Activated CD8-positive, alpha-beta T cell treated with anti-CD3 and anti-CD28 coated beads for 36 hours (primary cell): Measurements from ENCODE around the gene WDR70. TPM values are rescaled to one million over a fixed set of nuclear protein-coding genes. Genes with fewer than 3 reads are reported as not detected.
"Not testable (repeated sequence)": the region's sequence is repeated elsewhere in the genome, so short reads cannot be mapped to it uniquely, and the experiment has no call there.

Experiments used
- ATAC-seq: fragments of 200-7000 bp; cut with Tn5 transposase; one replicate; pipeline ENCODE4 v1.10.0; 2021; ENCODE audit warnings: mild to moderate bottlenecking, moderate library complexity
- CTCF ChIA-PET: fragments of 350-600 bp; sonication (Branson Sonifier 250); formaldehyde crosslinking; loops from one replicate; lab custom pipeline; 2021; ENCODE audit warnings: antibody characterized with exemption; lab: Charles Lee
- POLR2A ChIA-PET: fragments of 350-600 bp; sonication (Branson Sonifier 250); formaldehyde crosslinking; loops from one replicate; lab custom pipeline; 2021; ENCODE audit warnings: antibody characterized with exemption; lab: Charles Lee
- DNase-seq: peaks from one replicate; pipeline ENCODE4 v3.0.0-alpha.2; 2020
- H3K27ac Mint-ChIP-seq: one replicate; pipeline ENCODE4 v1.8.0; 2021; ENCODE audit warnings: mild to moderate bottlenecking, mixed read lengths
- H3K27me3 Mint-ChIP-seq: one replicate; pipeline ENCODE4 v1.8.0; 2021; ENCODE audit warnings: mixed read lengths
- H3K36me3 Mint-ChIP-seq: one replicate; pipeline ENCODE4 v1.8.0; 2021; ENCODE audit warnings: low read depth, mixed read lengths
- H3K4me1 Mint-ChIP-seq: one replicate; pipeline ENCODE4 v1.8.0; 2021; ENCODE audit warnings: low read depth, mixed read lengths
- H3K4me3 Mint-ChIP-seq: one replicate; pipeline ENCODE4 v1.8.0; 2021; ENCODE audit warnings: mild to moderate bottlenecking, moderate library complexity, mixed read lengths
- H3K9me3 Mint-ChIP-seq: one replicate; pipeline ENCODE4 v1.8.0; 2021; ENCODE audit warnings: mixed read lengths
- CTCF ChIP-seq: fragments of 200-600 bp; IDR thresholded peaks from one replicate; pipeline ENCODE4 v1.8.0; 2022; ENCODE audit warnings: antibody characterized with exemption, mild to moderate bottlenecking
- intact Hi-C: fragments of 100-400 bp; cut with micrococcal nuclease; formaldehyde crosslinking; loops from one replicate; pipeline ENCODE4 v1.10.0; 2022
- total RNA-seq, 2 experiments: library from RNA; stranded (reverse); gene quantifications; one replicate each; pipeline ENCODE4 v1.2.3, GENCODE V29; 2021

The WDR70 gene
- total RNA-seq, 2 experiments from 2014 or later: 30.8 to 32.7 TPM

- TF ChIP-seq CTCF: no peak
- POLR2A ChIA-PET: interaction anchor here (0.8 to 3.0 kb wide), 14 partner anchors 8 to 501 kb away, joined by 3 to 19 read pairs (median 4); partner anchors contain the start of genes CPLANE1 and WDR70
- peak; percentile 97 for ATAC-seq
- Mint-ChIP-seq H3K27me3 (no peaks in the 10 kb centered on the region), H3K4me1 (peaks cover 25% of the 10 kb centered on the region), H3K36me3 (peaks cover 29% of the 10 kb centered on the region), H3K27ac (peak within 1 kb of the TSS; percentile 99), H3K9me3 (no peaks in the 10 kb centered on the region), H3K4me3 (peak within 1 kb of the TSS; percentile 98)
- DNase-seq: peak; percentile 94
- CTCF ChIA-PET: interaction anchor here (0.9 to 2.3 kb wide), 5 partner anchors 8 to 42 kb away, joined by 3 to 17 read pairs (median 3); partner anchors contain the start of gene WDR70
- intact Hi-C loops: no loop called here
Observed at GRCh38 chr5:37370864-37371726, 8.0 kb upstream of the WDR70 start, which contains the start of gene NUP155. Gene NUP155, minus strand, starts transcription at chr5:37371106. Its CDS starts 129 bp downstream, at chr5:37370977.

DNA sequence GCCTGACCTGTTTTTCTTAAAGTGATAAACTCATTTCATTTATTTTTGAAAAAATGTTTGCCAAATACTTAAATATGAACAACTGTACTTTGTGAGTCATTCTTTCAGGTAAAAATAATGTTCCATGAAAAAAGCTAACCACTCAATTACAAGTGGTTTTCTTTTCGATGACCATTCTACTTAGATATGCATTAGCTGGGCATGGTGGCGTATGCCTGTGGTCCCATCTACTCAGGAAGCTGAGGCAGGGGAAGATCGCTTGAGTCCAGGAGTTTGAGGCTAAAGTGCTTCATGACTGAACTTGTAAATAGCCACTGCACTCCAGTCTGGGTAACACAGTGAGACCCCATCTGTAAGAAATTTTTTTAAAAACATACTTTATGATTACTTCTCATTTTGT, 4.0 kb upstream of the WDR70 start:
- intact Hi-C loops: no loop called here
- peaks cover 4% of the 10 kb centered on the region for H3K36me3 Mint-ChIP-seq
- POLR2A ChIA-PET: no interaction called here
- no peak overlapping the region for H3K27ac Mint-ChIP-seq
- H3K27me3 Mint-ChIP-seq: no peaks in the 10 kb centered on the region
- DNase-seq (no peak), ATAC-seq (no peak)
- no peak overlapping the region for H3K4me3 Mint-ChIP-seq
- H3K9me3 Mint-ChIP-seq: no peaks in the 10 kb centered on the region
- TF ChIP-seq CTCF: no peak
- CTCF ChIA-PET: no interaction called here
- peaks cover 10% of the 10 kb centered on the region for H3K4me1 Mint-ChIP-seq

DNA sequence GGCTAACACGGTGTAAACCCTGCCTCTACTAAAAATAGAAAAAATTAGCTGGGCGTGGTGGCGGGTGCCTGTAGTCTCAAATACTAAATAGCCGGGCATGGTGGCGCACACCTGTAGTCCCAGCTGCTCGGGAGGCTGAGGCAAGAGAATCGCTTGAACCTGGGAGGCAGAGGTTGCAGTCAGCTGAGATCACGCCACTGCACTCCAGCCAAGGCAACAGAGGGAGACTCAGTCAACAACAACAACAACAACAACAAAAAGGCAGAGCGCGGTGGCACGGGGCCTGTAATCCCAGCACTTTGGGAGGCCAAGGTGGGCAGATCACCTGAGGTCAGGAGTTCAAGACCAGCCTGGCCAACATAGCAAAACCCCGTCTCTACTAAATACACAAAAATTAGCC, 1.1 kb upstream of the WDR70 start:
- intact Hi-C loops, H3K27ac Mint-ChIP-seq, H3K36me3 Mint-ChIP-seq, H3K9me3 Mint-ChIP-seq, H3K27me3 Mint-ChIP-seq, ATAC-seq, POLR2A ChIA-PET, DNase-seq: not testable (repeated sequence)
- Mint-ChIP-seq H3K4me3 (peak overlapping the region; percentile 83), H3K4me1 (peaks cover 13% of the 10 kb centered on the region)
- CTCF ChIA-PET: interaction anchor here (0.6 to 2.1 kb wide), 3 partner anchors 7 to 13 kb away, joined by 3 to 17 read pairs (median 3); partner anchors contain the start of gene NUP155

- Mint-ChIP-seq H3K4me3 (no peak overlapping the region), H3K4me1 (peaks cover 3% of the 10 kb centered on the region), H3K27ac (no peak overlapping the region), H3K9me3 (no peaks in the 10 kb centered on the region), H3K36me3 (peaks cover 16% of the 10 kb centered on the region), H3K27me3 (no peaks in the 10 kb centered on the region)
- no peak for ATAC-seq
- POLR2A ChIA-PET: interaction anchor here (1.3 kb wide), 1 partner anchor 16 kb away, joined by 3 read pairs; no protein-coding TSS in a partner anchor
- CTCF ChIA-PET: interaction anchor here (1.0 kb wide), 1 partner anchor 13 kb away, joined by 3 read pairs; no protein-coding TSS in a partner anchor
- no peak for TF ChIP-seq CTCF
- DNase-seq: no peak
- intact Hi-C loops: no loop called here
Observed at GRCh38 chr5:37391591-37391990, 12.5 kb downstream of the WDR70 start.

- H3K9me3 Mint-ChIP-seq: no peaks in the 10 kb centered on the region
- ChIA-PET CTCF (no interaction called here), POLR2A (no interaction called here)
- H3K4me3 Mint-ChIP-seq: no peak overlapping the region
- H3K4me1 Mint-ChIP-seq: no peaks in the 10 kb centered on the region
- no peak for ATAC-seq
- no peak overlapping the region for H3K27ac Mint-ChIP-seq
- DNase-seq: no peak
- H3K27me3 Mint-ChIP-seq: no peaks in the 10 kb centered on the region
- peaks cover 24% of the 10 kb centered on the region for H3K36me3 Mint-ChIP-seq
- intact Hi-C loops: no loop called here
- TF ChIP-seq CTCF: no peak
Observed at GRCh38 chr5:37396352-37396751, 17.2 kb downstream of the WDR70 start.
